K562 (cell line): ENCODE results near the gene HDHD5. TPM values are rescaled to one million over a fixed set of nuclear protein-coding genes. Genes with fewer than 3 reads are reported as not detected.

Experiments used
- CC2D1A ChIP-seq: fragments of 450-650 bp; IDR thresholded peaks from 2 replicates; pipeline ENCODE4 v1.6.1; 2017; ENCODE audit warnings: mild to moderate bottlenecking
- CHD4 ChIP-seq: fragments of 200-600 bp; sonication (generic); IDR thresholded peaks from 3 replicates; pipeline ENCODE4 v1.6.1; 2012; ENCODE audit warnings: low read depth, mild to moderate bottlenecking, mixed read lengths, low read length, inconsistent platforms; ENCODE audit not compliant: insufficient read depth, insufficient replicate concordance, poor library complexity, severe bottlenecking
- CREB3L1 ChIP-seq: fragments of 450-650 bp; IDR thresholded peaks from 2 replicates; pipeline ENCODE4 v1.6.1; 2014; ENCODE audit warnings: low read depth, mild to moderate bottlenecking, moderate library complexity, borderline replicate concordance
- ELF2 ChIP-seq: fragments of 250-450 bp; sonication (Bioruptor Pico); IDR thresholded peaks from 2 replicates; pipeline ENCODE4 v1.5.0; 2021; ENCODE audit warnings: mild to moderate bottlenecking
- FOXJ3 ChIP-seq: sonication (generic); formaldehyde crosslinking; IDR thresholded peaks from 2 replicates; pipeline ENCODE4 v1.4.0; 2020; ENCODE audit warnings: mild to moderate bottlenecking, missing genetic modification reagents
- HMBOX1 ChIP-seq: sonication (generic); IDR thresholded peaks from 2 replicates; pipeline ENCODE4 v1.6.1; 2016
- HNRNPLL ChIP-seq: fragments of 200-400 bp; formaldehyde crosslinking; IDR thresholded peaks from 2 replicates; pipeline ENCODE4 v1.6.1; 2017; ENCODE audit warnings: low read length, low read depth, mild to moderate bottlenecking; ENCODE audit not compliant: poor library complexity, severe bottlenecking
- HSF4 ChIP-seq: fragments of 250-450 bp; sonication (Bioruptor Pico); IDR thresholded peaks from 2 replicates; pipeline ENCODE4 v2.1.2; 2022; ENCODE audit warnings: mild to moderate bottlenecking, moderate library complexity, borderline replicate concordance
- JUN ChIP-seq, 2 experiments: sonication (generic) in 1 of 2; formaldehyde crosslinking in 1 of 2; IDR thresholded peaks; 2 replicates each; pipeline versions ENCODE4 v1.6.1 to v1.8.0; 2012 to 2022; ENCODE audit warnings: borderline replicate concordance in 2 of 2, mild to moderate bottlenecking in 2 of 2, improper control_type of control experiment in 1 of 2, low read depth in 1 of 2, low read length in 1 of 2, missing genetic modification reagents in 1 of 2
- LEF1 ChIP-seq: fragments of 450-650 bp; IDR thresholded peaks from 2 replicates; pipeline ENCODE4 v1.6.1; 2016; ENCODE audit warnings: mild to moderate bottlenecking
- NFXL1 ChIP-seq: fragments of 450-650 bp; formaldehyde crosslinking; IDR thresholded peaks from 2 replicates; pipeline ENCODE4 v1.4.0; 2021; ENCODE audit warnings: mild to moderate bottlenecking
- TAL1 ChIP-seq: fragments of 450-650 bp; IDR thresholded peaks from 2 replicates; pipeline ENCODE4 v1.6.1; 2016; ENCODE audit warnings: mild to moderate bottlenecking
- TRIM24 ChIP-seq, 2 experiments: fragments of 450-650 bp; IDR thresholded peaks; 2 replicates each; pipeline ENCODE4 v1.6.1; 2016
- TRIM28 ChIP-seq: fragments of 450-650 bp; IDR thresholded peaks from 2 replicates; pipeline ENCODE4 v1.6.1; 2017
- ZNF280B ChIP-seq: fragments of 250-450 bp; sonication (Bioruptor Pico); IDR thresholded peaks from 2 replicates; pipeline ENCODE4 v1.5.1; 2021; ENCODE audit warnings: mild to moderate bottlenecking
- ZNF584 ChIP-seq: fragments of 200-800 bp; sonication (Bioruptor generic); IDR thresholded peaks from 2 replicates; pipeline ENCODE4 v1.6.1; 2016; ENCODE audit warnings: low read depth, mild to moderate bottlenecking, missing genetic modification characterization, missing compliant biosample characterization
- polyA plus RNA-seq, 8 experiments: library from polyadenylated mRNA; depleted of rRNA in 4 of 8; stranded (reverse) in 5 of 8; unstranded in 3 of 8; fragments of >200 nt; fragmentation: Nextera tagmentation in 2 of 8; fragmentation: Illumina TruSeq in 1 of 8; extraction: Ambion mirVana in 2 of 8; extraction: Trizol in 1 of 8; gene quantifications; 2 replicates each; pipeline versions ENCODE4 v1.2.1 to v1.2.3, GENCODE V29; 2011 to 2014; ENCODE audit warnings: inconsistent platforms in 1 of 8, missing spikeins in 1 of 8
- total RNA-seq, 7 experiments: library from RNA; depleted of rRNA in 6 of 7; stranded (reverse); fragments of >200 nt in 6 of 7; fragmentation: Illumina TruSeq in 2 of 7; extraction: Trizol in 2 of 7; gene quantifications; 2 replicates each; pipeline versions ENCODE4 v1.2.1 to v1.2.3, GENCODE V29; 2011 to 2021; ENCODE audit warnings: low replicate concordance in 1 of 7
- TF ChIP-seq, protein P1 (sequence below): sonication (generic); formaldehyde crosslinking; IDR thresholded peaks from 2 replicates; pipeline ENCODE4 v1.8.1; 2023; ENCODE audit warnings: mild to moderate bottlenecking, missing genetic modification reagents

HDHD5 gene
- total and polyA plus RNA-seq, 9 of the 15 experiments (the other 6 are each of a cell fraction or from before 2014, with no cell fraction given) = 1.6 to 36.6 (median 24.2) TPM

DNA sequence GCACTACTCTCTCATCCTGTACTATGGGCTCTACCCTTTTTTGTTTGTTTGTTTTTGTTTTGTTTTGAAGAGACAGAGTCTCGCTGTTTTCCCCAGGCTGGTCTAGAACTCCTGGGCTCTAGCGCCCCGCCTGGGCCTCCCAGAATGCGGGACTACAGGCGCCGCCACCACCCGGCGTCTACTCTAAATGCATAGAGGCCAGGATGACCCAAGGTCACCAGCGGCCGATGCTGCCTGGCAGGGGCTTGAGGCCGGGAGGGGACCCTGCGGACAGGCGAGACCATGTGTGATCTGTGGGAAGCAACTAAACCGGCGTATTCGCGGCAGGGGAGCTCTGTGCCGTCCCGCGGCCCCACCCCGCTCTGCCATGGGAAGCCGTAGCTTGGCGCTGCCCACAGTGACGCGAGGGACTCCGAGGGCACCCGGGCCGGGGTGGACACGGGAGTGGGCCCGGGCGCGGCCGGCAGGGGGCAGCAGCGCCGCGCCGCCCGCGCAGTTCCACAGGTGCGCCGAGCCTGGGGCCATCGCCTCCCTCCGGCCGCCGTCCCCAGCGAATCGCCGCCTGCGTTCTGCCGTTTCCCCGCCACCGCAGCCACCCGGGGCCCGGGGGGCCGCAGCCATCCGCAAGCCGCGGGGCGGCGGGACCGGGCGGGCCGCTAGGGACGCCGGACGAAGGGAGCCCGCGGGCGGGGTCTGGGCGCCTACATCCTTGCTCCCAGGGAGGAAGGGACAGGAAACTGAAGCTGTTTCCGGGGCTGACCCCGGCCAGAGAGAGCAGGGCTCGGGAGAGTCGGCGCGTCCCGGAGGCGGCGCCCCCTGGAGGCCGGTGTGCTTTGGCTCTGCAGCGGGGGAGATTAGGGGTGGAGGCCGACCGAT is 12.3 kb upstream of the HDHD5 start (continued):
- peak; percentile 33 for TF ChIP-seq CHD4
- peak; percentile 54; the same call in 1 of the 2 replicates for TF ChIP-seq ELF2 (CRISPR knock-in tag)
- TF ChIP-seq NFXL1 (CRISPR knock-in tag) = no peak
- no peak for TF ChIP-seq HSF4
- 0 out of 2 replicates have a peak, but pooled peaks have one; percentile 17 for TF ChIP-seq LEF1
- TF ChIP-seq, protein P1, sequence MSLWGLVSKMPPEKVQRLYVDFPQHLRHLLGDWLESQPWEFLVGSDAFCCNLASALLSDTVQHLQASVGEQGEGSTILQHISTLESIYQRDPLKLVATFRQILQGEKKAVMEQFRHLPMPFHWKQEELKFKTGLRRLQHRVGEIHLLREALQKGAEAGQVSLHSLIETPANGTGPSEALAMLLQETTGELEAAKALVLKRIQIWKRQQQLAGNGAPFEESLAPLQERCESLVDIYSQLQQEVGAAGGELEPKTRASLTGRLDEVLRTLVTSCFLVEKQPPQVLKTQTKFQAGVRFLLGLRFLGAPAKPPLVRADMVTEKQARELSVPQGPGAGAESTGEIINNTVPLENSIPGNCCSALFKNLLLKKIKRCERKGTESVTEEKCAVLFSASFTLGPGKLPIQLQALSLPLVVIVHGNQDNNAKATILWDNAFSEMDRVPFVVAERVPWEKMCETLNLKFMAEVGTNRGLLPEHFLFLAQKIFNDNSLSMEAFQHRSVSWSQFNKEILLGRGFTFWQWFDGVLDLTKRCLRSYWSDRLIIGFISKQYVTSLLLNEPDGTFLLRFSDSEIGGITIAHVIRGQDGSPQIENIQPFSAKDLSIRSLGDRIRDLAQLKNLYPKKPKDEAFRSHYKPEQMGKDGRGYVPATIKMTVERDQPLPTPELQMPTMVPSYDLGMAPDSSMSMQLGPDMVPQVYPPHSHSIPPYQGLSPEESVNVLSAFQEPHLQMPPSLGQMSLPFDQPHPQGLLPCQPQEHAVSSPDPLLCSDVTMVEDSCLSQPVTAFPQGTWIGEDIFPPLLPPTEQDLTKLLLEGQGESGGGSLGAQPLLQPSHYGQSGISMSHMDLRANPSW (CRISPR knock-in tag) = no peak
- TF ChIP-seq HNRNPLL = peak; percentile 41
- no peak for TF ChIP-seq ZNF280B
- TF ChIP-seq CC2D1A = peak; percentile 74
- TF ChIP-seq JUN (IDR thresholded peaks at IDR 0.05; ENCODE audit: borderline replicate concordance, low read depth, low read length) = no peak
- no peak for TF ChIP-seq JUN (CRISPR knock-in tag; IDR thresholded peaks at IDR 0.05; ENCODE audit: borderline replicate concordance)
- no peak for TF ChIP-seq ZNF584 (CRISPR knock-in tag)
- TF ChIP-seq TRIM24 (IDR thresholded peaks at IDR 0.05) = peak; percentile 8 to 79; a peak in 2 of 4 replicates
- no peak for TF ChIP-seq FOXJ3
- no peak for TF ChIP-seq TAL1
- peak; percentile 93 for TF ChIP-seq TRIM28
- TF ChIP-seq HMBOX1 = no peak
- TF ChIP-seq CREB3L1 = peak; percentile 78; the same call in 1 of the 2 replicates
